Measurements from ENCODE around the gene ZNF3. TPM values are rescaled to one million over a fixed set of nuclear protein-coding genes. Genes with fewer than 3 reads are reported as not detected.
A peak's percentile ranks its signal among the peaks of the same experiment; 100 is the strongest.

The ZNF3 gene
- polyA plus RNA-seq, 1 donor, result 50.4 TPM

DNA sequence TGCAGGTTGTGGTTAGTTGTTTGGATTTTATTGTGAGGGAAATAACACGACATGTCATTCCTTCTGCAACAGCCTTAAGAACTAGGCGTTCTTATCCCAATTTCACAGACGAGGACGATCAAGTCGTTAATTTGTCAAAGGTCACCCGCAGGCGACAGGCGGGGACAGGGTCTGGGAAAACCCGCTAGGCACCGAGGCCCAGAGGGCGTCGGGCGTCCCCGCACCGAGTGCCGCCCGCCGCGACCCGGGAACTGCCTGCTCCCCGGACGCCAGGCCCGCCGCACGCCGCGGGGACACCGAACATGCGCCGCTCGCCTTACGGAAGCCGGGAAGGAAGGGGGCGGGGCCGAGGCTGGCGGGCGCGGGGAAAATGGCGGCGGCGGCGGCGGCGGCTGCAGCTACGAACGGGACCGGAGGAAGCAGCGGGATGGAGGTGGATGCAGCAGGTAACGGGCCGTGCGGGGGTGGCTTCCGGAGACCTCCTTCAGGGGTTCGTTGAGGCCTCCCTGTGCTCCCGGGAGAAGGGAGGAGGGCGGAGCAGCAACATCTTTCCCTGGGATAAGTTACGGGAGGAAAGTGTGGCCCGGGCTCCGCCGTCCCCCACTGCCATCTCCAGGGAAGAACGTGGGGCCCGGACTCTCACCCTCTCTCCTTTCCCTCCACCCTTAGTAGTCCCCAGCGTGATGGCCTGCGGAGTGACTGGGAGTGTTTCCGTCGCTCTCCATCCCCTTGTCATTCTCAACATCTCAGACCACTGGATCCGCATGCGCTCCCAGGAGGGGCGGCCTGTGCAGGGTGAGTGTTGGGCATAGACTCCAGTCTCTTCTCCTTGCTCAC is 7.3 kb upstream of the ZNF3 start, which contains the start of gene COPS6:
Gene COPS6, plus strand, starts transcription at position 349 of the 837 bp plus-strand sequence. Its CDS starts 22 bp downstream, at position 371.
- Histone ChIP-seq H3K36me3 (ENCODE audit: control insufficient read depth, insufficient read depth, low read length) (peaks cover 36% of the 10 kb centered on the region), H3K27me3 (ENCODE audit: control insufficient read depth, insufficient read depth, low read length) (no peaks in the 10 kb centered on the region), H3K27ac (ENCODE audit: low read length) (peak within 1 kb of the TSS; percentile 68), H3K4me3 (ENCODE audit: low read length) (peak within 1 kb of the TSS; percentile 98), H3K9me3 (ENCODE audit: control insufficient read depth, low read depth, low read length) (no peaks in the 10 kb centered on the region), H3K4me1 (ENCODE audit: control insufficient read depth, insufficient read depth, low read length) (peaks cover 15% of the 10 kb centered on the region)
- WGBS (ENCODE audit: insufficient coverage, low lambda C conversion rate), result no CpG with 5 or more reads among the region's 68 CpGs
- peak; percentile 57 to 87 for DNase-seq

DNA sequence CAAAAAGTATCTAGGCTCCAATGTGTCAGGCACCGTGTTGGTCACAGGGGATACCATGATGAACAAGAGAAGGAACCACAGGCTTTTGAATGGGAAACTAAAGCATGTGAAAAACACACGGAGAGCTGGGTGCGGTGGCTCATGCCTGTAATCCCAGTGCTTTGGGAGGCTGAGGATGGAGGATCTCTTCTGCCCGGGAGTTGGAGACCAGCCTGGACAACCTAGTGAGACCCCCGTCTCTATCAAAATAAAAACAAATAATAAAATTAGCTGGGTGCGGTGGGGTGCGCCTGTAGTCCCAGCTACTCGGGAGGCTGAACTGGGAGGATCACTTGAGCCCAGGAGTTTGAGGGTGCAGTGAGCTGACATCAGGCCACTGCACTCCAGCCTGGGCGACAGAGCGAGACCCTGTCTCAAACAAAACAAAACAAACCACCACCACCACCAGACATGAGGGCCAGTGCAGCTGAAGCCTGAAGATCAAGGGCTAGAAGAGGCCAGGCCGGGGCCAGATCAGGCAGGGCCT is 6.6 kb upstream of the ZNF3 start:
- peak overlapping the region; percentile 68 for H3K27ac ChIP-seq (ENCODE audit: low read length)
- H3K9me3 ChIP-seq (ENCODE audit: control insufficient read depth, low read depth, low read length), result no peaks in the 10 kb centered on the region
- no peak for DNase-seq
- no CpG with 5 or more reads among the region's 11 CpGs for WGBS (ENCODE audit: insufficient coverage, low lambda C conversion rate)
- peaks cover 29% of the 10 kb centered on the region for H3K36me3 ChIP-seq (ENCODE audit: control insufficient read depth, insufficient read depth, low read length)
- no peaks in the 10 kb centered on the region for H3K27me3 ChIP-seq (ENCODE audit: control insufficient read depth, insufficient read depth, low read length)
- H3K4me3 ChIP-seq (ENCODE audit: low read length), result peak overlapping the region; percentile 98
- peaks cover 15% of the 10 kb centered on the region for H3K4me1 ChIP-seq (ENCODE audit: control insufficient read depth, insufficient read depth, low read length)

DNA sequence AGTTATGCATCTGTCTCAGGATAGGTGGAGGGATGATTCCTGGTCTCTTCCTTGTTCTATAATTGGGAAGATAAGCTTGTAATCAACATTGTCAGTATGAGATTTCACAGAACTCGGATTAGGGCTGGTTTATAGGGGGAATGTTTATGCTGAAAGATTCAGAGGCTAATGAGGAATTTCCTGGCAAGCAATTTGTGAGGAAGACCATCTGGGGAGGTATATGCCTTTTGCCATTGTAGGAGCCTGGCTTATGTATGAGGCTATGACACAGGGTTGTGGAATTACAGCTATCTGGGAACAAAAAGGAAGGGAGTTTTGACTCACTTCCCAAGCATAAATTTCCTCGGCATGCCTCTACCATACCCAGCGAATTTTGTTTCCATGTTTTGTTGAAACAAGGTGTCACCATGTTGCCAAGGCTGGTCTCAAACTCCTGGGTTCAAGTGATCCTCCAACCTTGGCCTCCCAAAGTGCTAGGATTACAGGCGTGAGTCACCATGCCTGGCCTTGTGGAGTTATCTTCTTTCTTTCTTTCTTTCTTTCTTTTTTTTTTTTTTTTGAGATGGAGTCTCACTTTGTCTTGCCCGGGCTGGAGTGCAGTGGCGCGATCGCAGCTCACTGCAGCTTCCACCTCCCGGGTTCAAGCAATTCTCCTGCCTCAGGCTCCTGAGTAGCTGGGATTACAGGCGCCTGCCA is 5.7 kb upstream of the ZNF3 start:
- Histone ChIP-seq H3K4me3 (ENCODE audit: low read length) (no peak overlapping the region), H3K27ac (ENCODE audit: low read length) (no peak overlapping the region), H3K36me3 (ENCODE audit: control insufficient read depth, insufficient read depth, low read length) (peaks cover 19% of the 10 kb centered on the region), H3K4me1 (ENCODE audit: control insufficient read depth, insufficient read depth, low read length) (peaks cover 18% of the 10 kb centered on the region), H3K27me3 (ENCODE audit: control insufficient read depth, insufficient read depth, low read length) (no peaks in the 10 kb centered on the region), H3K9me3 (ENCODE audit: control insufficient read depth, low read depth, low read length) (no peaks in the 10 kb centered on the region)
- WGBS (ENCODE audit: insufficient coverage, low lambda C conversion rate), result no CpG with 5 or more reads among the region's 10 CpGs
- peak in 1 of 2 donors; percentile 26 for DNase-seq

DNA sequence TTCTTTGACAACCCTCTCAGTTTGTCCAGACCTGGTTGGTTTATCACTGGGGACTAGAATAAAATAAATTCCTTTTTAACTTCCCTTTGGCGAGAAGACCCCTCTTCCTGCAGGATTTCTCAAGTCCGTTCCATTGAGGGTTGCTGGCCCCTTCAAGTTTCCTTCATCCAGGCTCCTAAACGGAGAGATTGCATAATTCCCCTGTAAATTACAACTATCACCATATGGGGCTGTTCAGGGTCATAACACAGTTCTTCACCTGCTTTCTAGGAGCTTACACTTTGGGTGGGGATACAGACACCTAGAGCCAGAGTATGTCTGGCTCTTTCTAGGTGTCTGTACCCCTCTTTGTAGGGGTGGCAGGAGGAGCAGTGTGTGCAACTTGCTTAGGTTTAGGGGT is 4.0 kb upstream of the ZNF3 start:
- H3K36me3 ChIP-seq (ENCODE audit: control insufficient read depth, insufficient read depth, low read length), result peaks cover 3% of the 10 kb centered on the region
- no peaks in the 10 kb centered on the region for H3K9me3 ChIP-seq (ENCODE audit: control insufficient read depth, low read depth, low read length)
- no peak overlapping the region for H3K27ac ChIP-seq (ENCODE audit: low read length)
- no CpG with 5 or more reads among the region's 3 CpGs for WGBS (ENCODE audit: insufficient coverage, low lambda C conversion rate)
- H3K4me1 ChIP-seq (ENCODE audit: control insufficient read depth, insufficient read depth, low read length), result peaks cover 18% of the 10 kb centered on the region
- H3K4me3 ChIP-seq (ENCODE audit: low read length), result no peak overlapping the region
- no peak for DNase-seq
- no peaks in the 10 kb centered on the region for H3K27me3 ChIP-seq (ENCODE audit: control insufficient read depth, insufficient read depth, low read length)

DNA sequence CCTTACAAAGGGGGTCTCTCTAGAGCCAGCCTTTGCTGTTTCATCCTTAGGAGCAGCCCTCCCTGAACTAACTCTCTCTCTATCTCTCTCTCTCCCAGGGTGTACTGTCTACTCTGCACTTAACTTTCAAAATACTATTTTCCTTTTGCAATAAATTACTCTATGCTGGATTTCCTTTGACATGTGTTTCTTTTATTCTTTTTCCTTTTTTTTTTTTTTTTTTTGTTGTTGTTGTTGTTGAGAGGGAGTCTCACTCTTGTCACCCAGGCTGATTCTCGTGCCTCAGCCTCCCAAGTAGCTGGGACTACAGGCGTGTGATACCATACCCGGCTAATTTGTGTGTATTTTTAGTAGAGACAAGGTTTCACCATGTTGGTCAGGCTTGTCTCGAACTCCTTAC is 1.5 kb upstream of the ZNF3 start:
- WGBS (ENCODE audit: insufficient coverage, low lambda C conversion rate), result no CpG with 5 or more reads among the region's 4 CpGs

DNA sequence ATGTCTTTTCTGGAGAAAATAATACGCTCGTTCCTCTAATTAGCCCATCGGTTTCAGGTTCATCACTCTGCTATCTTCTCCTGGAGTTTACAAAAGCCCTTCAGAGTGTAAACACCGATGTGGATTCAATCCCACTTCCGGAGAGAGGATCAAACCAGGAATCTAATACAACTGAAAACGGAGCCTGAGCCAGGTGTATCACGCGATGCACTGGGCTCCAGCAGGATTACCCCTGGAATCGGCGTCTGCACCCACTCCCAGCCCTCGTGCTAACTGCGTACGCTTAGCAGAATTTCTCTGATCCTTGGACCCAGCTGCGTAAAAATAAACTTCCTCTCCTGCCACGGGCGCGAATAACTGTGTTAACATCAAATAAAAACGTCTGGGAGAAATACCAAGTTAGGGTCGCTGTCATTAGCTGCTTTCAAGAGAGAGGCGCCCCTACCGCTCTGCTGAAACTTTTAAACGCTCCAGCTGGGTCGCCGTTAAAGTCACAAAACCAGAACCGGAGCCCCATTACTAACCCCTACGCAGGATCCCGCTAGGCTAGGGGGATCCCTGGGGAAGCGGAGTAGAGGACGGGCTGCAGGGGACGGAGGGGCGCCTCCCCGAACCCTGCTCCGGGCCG is 502 bp downstream of the ZNF3 start:
- H3K9me3 ChIP-seq (ENCODE audit: control insufficient read depth, low read depth, low read length), result no peaks in the 10 kb centered on the region
- 0% methylated on average over 4 of the region's 34 CpGs for WGBS (ENCODE audit: insufficient coverage, low lambda C conversion rate)
- peak overlapping the region; percentile 98 for H3K4me3 ChIP-seq (ENCODE audit: low read length)
- no peaks in the 10 kb centered on the region for H3K27me3 ChIP-seq (ENCODE audit: control insufficient read depth, insufficient read depth, low read length)
- H3K36me3 ChIP-seq (ENCODE audit: control insufficient read depth, insufficient read depth, low read length), result peaks cover 12% of the 10 kb centered on the region
- peak in 1 of 2 donors; percentile 71 for DNase-seq
- peak overlapping the region; percentile 82 for H3K27ac ChIP-seq (ENCODE audit: low read length)
- H3K4me1 ChIP-seq (ENCODE audit: control insufficient read depth, insufficient read depth, low read length), result peaks cover 37% of the 10 kb centered on the region

More for the DNA sequence above, 1.5 kb upstream of the ZNF3 start:
- H3K9me3 ChIP-seq (ENCODE audit: control insufficient read depth, low read depth, low read length), result no peaks in the 10 kb centered on the region
- DNase-seq, result no peak
- no peaks in the 10 kb centered on the region for H3K36me3 ChIP-seq (ENCODE audit: control insufficient read depth, insufficient read depth, low read length)
- H3K4me3 ChIP-seq (ENCODE audit: low read length), result no peak overlapping the region
- no peaks in the 10 kb centered on the region for H3K27me3 ChIP-seq (ENCODE audit: control insufficient read depth, insufficient read depth, low read length)
- no peak overlapping the region for H3K27ac ChIP-seq (ENCODE audit: low read length)
- peaks cover 23% of the 10 kb centered on the region for H3K4me1 ChIP-seq (ENCODE audit: control insufficient read depth, insufficient read depth, low read length)

DNA sequence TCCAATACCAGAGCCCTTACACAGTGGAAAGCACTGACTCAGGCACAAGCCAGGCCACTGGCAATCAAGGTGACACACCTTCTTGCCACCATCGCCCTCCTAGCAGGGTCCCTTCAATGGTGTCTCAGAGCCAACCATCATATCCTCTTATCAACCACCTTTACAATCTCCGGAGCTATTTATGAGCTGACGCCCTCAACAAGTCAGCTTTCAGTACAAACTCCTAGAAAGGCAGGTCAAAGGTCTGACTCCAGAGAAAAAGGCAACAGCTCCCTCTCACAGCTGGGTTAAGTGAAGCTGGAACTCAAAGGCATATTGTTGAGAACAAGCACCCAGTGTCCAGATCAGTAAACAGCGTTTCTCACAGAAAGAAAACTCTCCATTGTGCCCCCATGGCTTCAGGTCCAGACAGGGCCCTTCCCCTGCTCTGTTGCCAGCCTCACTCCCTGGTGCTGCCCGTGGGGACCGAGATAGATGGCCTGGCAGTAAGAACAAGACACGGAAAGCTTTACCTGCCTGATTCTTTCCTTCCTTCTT is 2.4 kb downstream of the ZNF3 start:
- H3K36me3 ChIP-seq (ENCODE audit: control insufficient read depth, insufficient read depth, low read length), result peaks cover 32% of the 10 kb centered on the region
- H3K4me1 ChIP-seq (ENCODE audit: control insufficient read depth, insufficient read depth, low read length), result peaks cover 37% of the 10 kb centered on the region
- no CpG with 5 or more reads among the region's 7 CpGs for WGBS (ENCODE audit: insufficient coverage, low lambda C conversion rate)
- peak; percentile 85 to 92 for DNase-seq
- H3K4me3 ChIP-seq (ENCODE audit: low read length), result peak overlapping the region; percentile 98
- no peaks in the 10 kb centered on the region for H3K27me3 ChIP-seq (ENCODE audit: control insufficient read depth, insufficient read depth, low read length)
- peaks cover 2% of the 10 kb centered on the region for H3K9me3 ChIP-seq (ENCODE audit: control insufficient read depth, low read depth, low read length)
- H3K27ac ChIP-seq (ENCODE audit: low read length), result peak overlapping the region; percentile 82

DNA sequence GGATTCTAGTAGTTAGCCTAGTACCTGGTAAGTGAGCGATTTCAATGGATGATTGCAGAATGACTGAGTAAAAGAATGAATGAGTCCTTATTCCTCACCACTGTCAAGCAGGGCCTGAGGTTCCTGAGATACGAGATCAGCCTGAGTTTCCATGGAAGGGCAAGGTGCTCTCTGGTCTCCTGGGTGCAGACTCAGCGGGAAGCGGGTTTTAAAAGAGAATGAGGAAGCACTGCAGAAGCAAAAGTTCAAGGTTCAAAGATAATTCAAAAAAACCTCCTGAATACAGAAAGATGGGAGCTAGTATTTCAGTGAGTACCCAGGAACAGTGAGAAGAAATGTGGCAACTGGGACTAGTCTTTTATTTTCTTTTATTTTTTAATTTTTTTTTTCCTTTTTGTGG is 4.3 kb downstream of the ZNF3 start:
- H3K36me3 ChIP-seq (ENCODE audit: control insufficient read depth, insufficient read depth, low read length), result peaks cover 50% of the 10 kb centered on the region
- H3K4me3 ChIP-seq (ENCODE audit: low read length), result no peak overlapping the region
- no peaks in the 10 kb centered on the region for H3K27me3 ChIP-seq (ENCODE audit: control insufficient read depth, insufficient read depth, low read length)
- no CpG with 5 or more reads among the region's 4 CpGs for WGBS (ENCODE audit: insufficient coverage, low lambda C conversion rate)
- H3K9me3 ChIP-seq (ENCODE audit: control insufficient read depth, low read depth, low read length), result peaks cover 21% of the 10 kb centered on the region
- peak; percentile 76 to 87 for DNase-seq
- peaks cover 34% of the 10 kb centered on the region for H3K4me1 ChIP-seq (ENCODE audit: control insufficient read depth, insufficient read depth, low read length)
- peak overlapping the region; percentile 82 for H3K27ac ChIP-seq (ENCODE audit: low read length)

DNA sequence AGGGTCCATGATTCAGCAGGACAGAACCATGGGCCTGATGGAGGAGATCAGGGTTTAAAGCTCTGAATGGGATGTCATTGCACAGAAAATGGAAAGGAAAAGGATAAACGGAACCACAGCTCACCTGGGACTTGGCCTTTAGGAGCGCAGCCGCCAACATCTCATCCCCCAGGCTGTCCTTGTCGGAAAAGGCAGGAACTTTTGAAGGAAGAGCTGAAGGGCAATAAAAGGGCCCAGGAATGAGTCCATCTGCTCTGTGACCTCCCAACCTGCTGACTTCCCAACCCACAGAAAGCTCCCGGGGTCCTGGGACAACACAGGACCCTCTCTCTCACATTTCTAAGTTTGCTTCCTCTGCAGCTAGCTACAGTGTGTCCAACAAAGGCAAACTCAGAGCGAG is 6.1 kb downstream of the ZNF3 start:
- Histone ChIP-seq H3K36me3 (ENCODE audit: control insufficient read depth, insufficient read depth, low read length) (peaks cover 68% of the 10 kb centered on the region), H3K27me3 (ENCODE audit: control insufficient read depth, insufficient read depth, low read length) (no peaks in the 10 kb centered on the region)
- WGBS (ENCODE audit: insufficient coverage, low lambda C conversion rate), result no CpG with 5 or more reads among the region's 6 CpGs

DNA sequence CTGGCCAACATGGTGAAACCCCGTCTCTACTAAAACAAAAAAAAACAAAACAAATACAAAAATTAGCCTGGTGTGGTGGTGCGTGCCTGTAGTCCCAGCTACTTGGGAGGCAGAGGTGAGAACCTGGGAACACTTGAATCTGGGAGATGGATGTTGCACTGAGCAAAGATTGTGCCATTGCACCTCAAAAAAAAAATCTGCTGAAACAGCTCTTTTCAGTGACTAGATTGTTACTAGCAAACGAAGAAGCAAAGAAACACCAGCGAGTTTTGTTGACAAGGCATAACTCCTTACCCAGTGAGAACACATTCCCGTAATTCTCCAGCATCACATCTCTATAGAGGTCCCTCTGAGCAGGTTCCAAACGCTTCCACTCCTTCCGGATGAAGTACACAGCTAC is 6.7 kb downstream of the ZNF3 start:
- Histone ChIP-seq H3K4me3 (ENCODE audit: low read length) (no peak overlapping the region), H3K9me3 (ENCODE audit: control insufficient read depth, low read depth, low read length) (peaks cover 40% of the 10 kb centered on the region), H3K36me3 (ENCODE audit: control insufficient read depth, insufficient read depth, low read length) (peaks cover 74% of the 10 kb centered on the region), H3K27me3 (ENCODE audit: control insufficient read depth, insufficient read depth, low read length) (no peaks in the 10 kb centered on the region), H3K4me1 (ENCODE audit: control insufficient read depth, insufficient read depth, low read length) (peaks cover 30% of the 10 kb centered on the region), H3K27ac (ENCODE audit: low read length) (no peak overlapping the region)
- 85% methylated on average over 3 of the region's 7 CpGs for WGBS (ENCODE audit: insufficient coverage, low lambda C conversion rate)
- no peak for DNase-seq

More for the DNA sequence above, 6.1 kb downstream of the ZNF3 start:
- H3K4me3 ChIP-seq (ENCODE audit: low read length), result no peak overlapping the region
- peaks cover 34% of the 10 kb centered on the region for H3K4me1 ChIP-seq (ENCODE audit: control insufficient read depth, insufficient read depth, low read length)
- no peak overlapping the region for H3K27ac ChIP-seq (ENCODE audit: low read length)
- no peak for DNase-seq
- H3K9me3 ChIP-seq (ENCODE audit: control insufficient read depth, low read depth, low read length), result peaks cover 36% of the 10 kb centered on the region

Measured in large intestine (tissue), 3 donors.